PC-3 (cell line): ENCODE measurements around the gene DNHD1. TPM values are rescaled to one million over a fixed set of nuclear protein-coding genes. Genes with fewer than 3 reads are reported as not detected.

ENCODE experiments used
- ATAC-seq: fragments of 200-7000 bp; cut with Tn5 transposase; 2 replicates; pipeline ENCODE4 v1.9.1; 2020; ENCODE audit warnings: mild to moderate bottlenecking, moderate library complexity
- BruUV-seq: library from RNA; stranded (reverse); fragments of 400-500 nt; replicated peaks from 2 replicates; lab custom pipeline; 2021; lab: Mats Ljungman, UMichigan
- CTCF ChIA-PET: fragments of 300-600 bp; sonication (Branson Sonifier 250); formaldehyde crosslinking; loops from one replicate; lab custom pipeline; 2022; ENCODE audit warnings: antibody characterized with exemption; lab: Charles Lee
- POLR2A ChIA-PET: fragments of 300-600 bp; sonication (Branson Sonifier 250); formaldehyde crosslinking; loops from one replicate; lab custom pipeline; 2022; ENCODE audit warnings: antibody characterized with exemption; ENCODE audit not compliant: unreplicated experiment; lab: Charles Lee
- DNase-seq: peaks from one replicate; pipeline ENCODE4 v3.0.0-alpha.2; 2015
- H2AFZ ChIP-seq: fragments of 300-600 bp; sonication (generic); 2 replicates; pipeline ENCODE4 v1.6.0; 2016; ENCODE audit warnings: antibody characterized with exemption, low read length
- H3F3A ChIP-seq: fragments of 300-600 bp; sonication (generic); one replicate; pipeline ENCODE4 v1.6.0; 2017; ENCODE audit warnings: antibody characterized with exemption, low read length, control low read depth, mild to moderate bottlenecking; ENCODE audit not compliant: unreplicated experiment
- H3K27ac ChIP-seq: fragments of 300-600 bp; sonication (generic); 2 replicates; pipeline ENCODE4 v1.5.1; 2016; ENCODE audit warnings: mild to moderate bottlenecking, low read length
- H3K27me3 ChIP-seq: fragments of 300-600 bp; sonication (generic); 2 replicates; pipeline ENCODE4 v1.6.1; 2016; ENCODE audit warnings: low read length, mixed read lengths
- H3K36me3 ChIP-seq: fragments of 300-600 bp; sonication (generic); 2 replicates; pipeline ENCODE4 v1.6.1; 2016; ENCODE audit warnings: low read depth, mixed run types, low read length, mixed read lengths
- H3K4me1 ChIP-seq: fragments of 300-600 bp; sonication (generic); 2 replicates; pipeline ENCODE4 v1.5.1; 2016; ENCODE audit warnings: low read length; ENCODE audit not compliant: insufficient read depth
- H3K4me2 ChIP-seq: fragments of 300-600 bp; sonication (generic); 2 replicates; pipeline ENCODE4 v1.6.0; 2016; ENCODE audit warnings: low read length
- H3K4me3 ChIP-seq: fragments of 300-600 bp; sonication (generic); 2 replicates; pipeline ENCODE4 v1.5.1; 2016; ENCODE audit warnings: mild to moderate bottlenecking, low read length, mixed read lengths
- H3K79me2 ChIP-seq: fragments of 300-600 bp; sonication (generic); 2 replicates; pipeline ENCODE4 v1.6.1; 2017; ENCODE audit warnings: low read length, mixed read lengths
- H3K9ac ChIP-seq: fragments of 300-600 bp; sonication (generic); 2 replicates; pipeline ENCODE4 v1.6.0; 2016; ENCODE audit warnings: mild to moderate bottlenecking, low read length
- H3K9me2 ChIP-seq: fragments of 300-600 bp; sonication (generic); replicated peaks from 2 replicates; pipeline ENCODE4 v1.6.1; 2016; ENCODE audit warnings: mixed run types, low read length, mixed read lengths
- H3K9me3 ChIP-seq: fragments of 300-600 bp; sonication (generic); 2 replicates; pipeline ENCODE4 v1.6.1; 2016; ENCODE audit warnings: low read length, mixed read lengths
- H4K20me1 ChIP-seq: fragments of 300-600 bp; sonication (generic); 2 replicates; pipeline ENCODE4 v1.6.1; 2016; ENCODE audit warnings: low read length, mixed read lengths
- EZH2 ChIP-seq: fragments of 300-600 bp; sonication (generic); IDR thresholded peaks from one replicate; pipeline ENCODE4 v1.6.1; 2017; ENCODE audit warnings: antibody characterized with exemption, mild to moderate bottlenecking, low read length; ENCODE audit not compliant: unreplicated experiment
- EZH2phosphoT487 ChIP-seq: fragments of 300-600 bp; sonication (generic); IDR thresholded peaks from 2 replicates; pipeline ENCODE4 v1.6.1; 2018; ENCODE audit warnings: mild to moderate bottlenecking, antibody characterized with exemption, low read length, borderline replicate concordance
- intact Hi-C: fragments of 100-400 bp; cut with micrococcal nuclease; formaldehyde crosslinking; loops from 2 replicates; pipeline ENCODE4 v1.9.0; 2023
- total RNA-seq: library from RNA; depleted of rRNA; stranded (reverse); fragments of >200 nt; gene quantifications from 2 replicates; pipeline ENCODE4 v1.2.3, GENCODE V29; 2014
- TF ChIP-seq, protein P1 (sequence below): fragments of 300-600 bp; sonication (generic); conservative IDR thresholded peaks from 2 replicates; pipeline ENCODE4 v1.5.1; 2017; ENCODE audit warnings: antibody characterized with exemption, low read depth, mild to moderate bottlenecking, low read length

The DNHD1 gene
- total RNA-seq, 1 experiment from 2014 or later: 9.3 TPM

- peaks cover 25% of the 10 kb centered on the region; the same call in 1 of the 2 replicates for H3K36me3 ChIP-seq
- H3K27ac ChIP-seq: no peak overlapping the region
- no peaks in the 10 kb centered on the region for H3K27me3 ChIP-seq
Measured at GRCh38 chr11:6611092-6611962, 114.2 kb downstream of the DNHD1 start.

DNA sequence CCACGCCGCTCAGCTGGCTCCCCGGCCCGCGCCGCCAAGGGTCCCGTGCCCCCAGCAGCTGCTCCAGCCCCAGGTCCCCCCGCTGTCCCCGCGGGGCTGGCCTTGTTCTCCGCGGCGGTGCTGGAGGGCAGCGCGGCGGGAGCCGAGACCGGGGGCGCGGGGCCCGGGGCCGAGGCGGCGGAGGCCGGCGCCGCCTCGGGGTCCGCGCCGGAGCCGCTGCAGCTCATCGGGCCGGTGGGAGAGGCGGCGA is 114.8 kb downstream of the DNHD1 start:
- Histone ChIP-seq H3K4me3 (peak overlapping the region; percentile 85), H3F3A (no peaks in the 10 kb centered on the region), H3K4me2 (peak overlapping the region; percentile 85), H4K20me1 (no peaks in the 10 kb centered on the region), H3K9me2 (no peaks in the 10 kb centered on the region), H3K4me1 (peaks cover 22% of the 10 kb centered on the region), H3K9ac (peak overlapping the region; percentile 80), H3K9me3 (no peaks in the 10 kb centered on the region), H2AFZ (peak overlapping the region; percentile 40; the same call in 1 of the 2 replicates), H3K79me2 (peaks cover 24% of the 10 kb centered on the region), H3K27me3 (no peaks in the 10 kb centered on the region), H3K36me3 (peaks cover 25% of the 10 kb centered on the region; the same call in 1 of the 2 replicates), H3K27ac (no peak overlapping the region)
- no TSS peak for BruUV-seq
- intact Hi-C loops: loop anchor here (1.0 to 5.0 kb wide), 2 partner anchors 9 to 55 kb away; partner anchors contain the start of genes ILK and RRP8
- ATAC-seq (no peak), DNase-seq (no peak)
- POLR2A ChIA-PET: interaction anchor here (0.6 to 0.7 kb wide), 2 partner anchors 71 to 81 kb away, joined by 3 to 5 read pairs; partner anchors contain the start of gene MRPL17
- CTCF ChIA-PET: no interaction called here
- TF ChIP-seq, protein P1, sequence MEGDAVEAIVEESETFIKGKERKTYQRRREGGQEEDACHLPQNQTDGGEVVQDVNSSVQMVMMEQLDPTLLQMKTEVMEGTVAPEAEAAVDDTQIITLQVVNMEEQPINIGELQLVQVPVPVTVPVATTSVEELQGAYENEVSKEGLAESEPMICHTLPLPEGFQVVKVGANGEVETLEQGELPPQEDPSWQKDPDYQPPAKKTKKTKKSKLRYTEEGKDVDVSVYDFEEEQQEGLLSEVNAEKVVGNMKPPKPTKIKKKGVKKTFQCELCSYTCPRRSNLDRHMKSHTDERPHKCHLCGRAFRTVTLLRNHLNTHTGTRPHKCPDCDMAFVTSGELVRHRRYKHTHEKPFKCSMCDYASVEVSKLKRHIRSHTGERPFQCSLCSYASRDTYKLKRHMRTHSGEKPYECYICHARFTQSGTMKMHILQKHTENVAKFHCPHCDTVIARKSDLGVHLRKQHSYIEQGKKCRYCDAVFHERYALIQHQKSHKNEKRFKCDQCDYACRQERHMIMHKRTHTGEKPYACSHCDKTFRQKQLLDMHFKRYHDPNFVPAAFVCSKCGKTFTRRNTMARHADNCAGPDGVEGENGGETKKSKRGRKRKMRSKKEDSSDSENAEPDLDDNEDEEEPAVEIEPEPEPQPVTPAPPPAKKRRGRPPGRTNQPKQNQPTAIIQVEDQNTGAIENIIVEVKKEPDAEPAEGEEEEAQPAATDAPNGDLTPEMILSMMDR: no peak
- TF ChIP-seq EZH2 (no peak), EZH2phosphoT487 (no peak)

More at GRCh38 chr11:6611092-6611962, 114.2 kb downstream of the DNHD1 start:
- Histone ChIP-seq H3K79me2 (peaks cover 29% of the 10 kb centered on the region), H3K4me1 (peaks cover 28% of the 10 kb centered on the region), H3K9ac (peak overlapping the region; percentile 80), H3K9me2 (no peaks in the 10 kb centered on the region), H3K4me2 (peak overlapping the region; percentile 85), H4K20me1 (no peaks in the 10 kb centered on the region), H2AFZ (peak overlapping the region; percentile 40; the same call in 1 of the 2 replicates), H3K9me3 (no peaks in the 10 kb centered on the region), H3K4me3 (peak overlapping the region; percentile 85), H3F3A (peaks cover 3% of the 10 kb centered on the region)
- ChIA-PET CTCF (no interaction called here), POLR2A (interaction anchor here (0.6 to 0.7 kb wide), 2 partner anchors 72 to 80 kb away, joined by 3 to 5 read pairs; partner anchors contain the start of gene MRPL17)
- intact Hi-C loops: loop anchor here (5.0 kb wide), 1 partner anchor 56 kb away; no protein-coding TSS in a partner anchor
- TF ChIP-seq, protein P1: no peak
- no peak for TF ChIP-seq EZH2phosphoT487
- no peak for TF ChIP-seq EZH2
- TSS peak; percentile 24 for BruUV-seq
- DNase-seq (no peak), ATAC-seq (peak; percentile 19)
